Common myeloid progenitor, CD34-positive (primary cell): ENCODE measurements around the gene DIP2C.

Experiments
- CTCF ChIA-PET: fragments of 350-600 bp; sonication (Branson Sonifier 250); formaldehyde crosslinking; loops from one replicate; lab custom pipeline; 2021; ENCODE audit warnings: antibody characterized with exemption; lab: Charles Lee
- POLR2A ChIA-PET: fragments of 350-600 bp; sonication (Branson Sonifier 250); formaldehyde crosslinking; loops from one replicate; lab custom pipeline; 2021; ENCODE audit warnings: antibody characterized with exemption; lab: Charles Lee
- DNase-seq, 3 donors: peaks; one replicate each; pipeline versions ENCODE4 v3.0.0 to v3.0.0-alpha.2; 2013
- H3K27ac ChIP-seq, 2 experiments: 1 replicate in 1 of 2; 2 replicates in 1 of 2; pipeline ENCODE4 v1.7.0; 2013; ENCODE audit warnings: inconsistent platforms in 2 of 2, low read length in 2 of 2, mild to moderate bottlenecking in 2 of 2, low read depth in 1 of 2, moderate library complexity in 1 of 2; ENCODE audit not compliant: severe bottlenecking in 2 of 2, insufficient read depth in 1 of 2, poor library complexity in 1 of 2
- H3K27me3 ChIP-seq, 5 experiments: replicated peaks in 2 of 5; 1 replicate in 3 of 5; 2 replicates in 2 of 5; pipeline versions ENCODE4 v1.6.1 to v1.7.0; 2013; ENCODE audit warnings: low read length in 4 of 5, mild to moderate bottlenecking in 2 of 5, moderate library complexity in 2 of 5, inconsistent platforms in 1 of 5; ENCODE audit not compliant: insufficient read depth in 5 of 5, control insufficient read depth in 4 of 5
- H3K36me3 ChIP-seq, 4 experiments: 1 replicate in 2 of 4; 2 replicates in 2 of 4; pipeline versions ENCODE4 v1.6.1 to v1.7.0; 2013; ENCODE audit warnings: low read length in 3 of 4, control low read depth in 1 of 4, mild to moderate bottlenecking in 1 of 4; ENCODE audit not compliant: control insufficient read depth in 4 of 4, insufficient read depth in 4 of 4
- H3K4me1 ChIP-seq, 4 experiments: 1 replicate in 3 of 4; 2 replicates in 1 of 4; pipeline versions ENCODE4 v1.6.1 to v1.7.1; 2013; ENCODE audit warnings: low read length in 3 of 4, mild to moderate bottlenecking in 3 of 4, control low read depth in 1 of 4, inconsistent platforms in 1 of 4, moderate library complexity in 1 of 4; ENCODE audit not compliant: control insufficient read depth in 4 of 4, insufficient read depth in 4 of 4; ENCODE audit errors: control extremely low read depth in 1 of 4
- H3K4me3 ChIP-seq, 7 experiments: 1 replicate in 4 of 7; 2 replicates in 3 of 7; pipeline versions ENCODE4 v1.5.1 to v1.7.0; 2013; ENCODE audit warnings: mild to moderate bottlenecking in 7 of 7, low read length in 6 of 7, moderate library complexity in 6 of 7, inconsistent platforms in 2 of 7, low read depth in 2 of 7, control low read depth in 1 of 7; ENCODE audit not compliant: insufficient read depth in 4 of 7, control insufficient read depth in 1 of 7; ENCODE audit errors: extremely low read depth in 1 of 7
- H3K9me3 ChIP-seq, 5 experiments: 1 replicate in 4 of 5; 2 replicates in 1 of 5; pipeline versions ENCODE4 v1.6.1 to v1.7.1; 2013; ENCODE audit warnings: low read length in 4 of 5, mild to moderate bottlenecking in 2 of 5, inconsistent platforms in 1 of 5, low read depth in 1 of 5, moderate library complexity in 1 of 5; ENCODE audit not compliant: control insufficient read depth in 4 of 5, insufficient read depth in 2 of 5; ENCODE audit errors: control extremely low read depth in 1 of 5
- WGBS: methylation state at CpG from one replicate; pipeline ENCODE4 v1.1.5; 2013; ENCODE audit not compliant: insufficient coverage; 5-methylcytosine and 5-hydroxymethylcytosine counted together

The DIP2C gene

DNA sequence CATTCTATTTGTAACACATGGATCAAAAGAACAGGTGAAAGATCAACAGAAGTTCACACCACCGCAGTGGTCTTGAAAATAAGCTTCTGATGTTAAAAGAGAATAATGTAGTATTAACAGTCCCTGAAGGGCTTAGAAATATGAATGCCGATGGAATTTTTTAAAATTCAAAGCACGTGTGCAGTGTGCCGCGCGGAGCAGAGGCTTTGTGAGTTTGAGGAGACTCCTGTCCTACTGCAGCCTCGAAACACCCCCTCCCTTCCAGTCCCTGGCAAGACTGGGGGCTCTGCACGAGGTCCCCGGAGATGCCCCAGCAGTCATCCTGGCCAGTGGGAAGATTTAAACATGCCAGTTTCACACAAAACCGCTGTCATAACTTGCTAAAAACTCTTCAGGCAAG is 196.6 kb downstream of the DIP2C start:
- 97% methylated on average over 4 of the region's 10 CpGs for WGBS
- Histone ChIP-seq H3K4me3 (no peak overlapping the region), H3K4me1 (no peaks in the 10 kb centered on the region), H3K36me3 (no peaks in the 10 kb centered on the region), H3K9me3 (no peaks in the 10 kb centered on the region), H3K27ac (no peak overlapping the region), H3K27me3 (peaks cover 0 to 69% (median 12%) of the 10 kb centered on the region in 5 experiments)
- POLR2A ChIA-PET: interaction anchor here (0.8 kb wide), 1 partner anchor 253 kb away, joined by 3 read pairs; no protein-coding TSS in a partner anchor
- no peak for DNase-seq
- CTCF ChIA-PET: interaction anchor here (0.9 to 1.2 kb wide), 2 partner anchors 10 to 18 kb away, joined by 4 to 5 read pairs; no protein-coding TSS in a partner anchor

DNA sequence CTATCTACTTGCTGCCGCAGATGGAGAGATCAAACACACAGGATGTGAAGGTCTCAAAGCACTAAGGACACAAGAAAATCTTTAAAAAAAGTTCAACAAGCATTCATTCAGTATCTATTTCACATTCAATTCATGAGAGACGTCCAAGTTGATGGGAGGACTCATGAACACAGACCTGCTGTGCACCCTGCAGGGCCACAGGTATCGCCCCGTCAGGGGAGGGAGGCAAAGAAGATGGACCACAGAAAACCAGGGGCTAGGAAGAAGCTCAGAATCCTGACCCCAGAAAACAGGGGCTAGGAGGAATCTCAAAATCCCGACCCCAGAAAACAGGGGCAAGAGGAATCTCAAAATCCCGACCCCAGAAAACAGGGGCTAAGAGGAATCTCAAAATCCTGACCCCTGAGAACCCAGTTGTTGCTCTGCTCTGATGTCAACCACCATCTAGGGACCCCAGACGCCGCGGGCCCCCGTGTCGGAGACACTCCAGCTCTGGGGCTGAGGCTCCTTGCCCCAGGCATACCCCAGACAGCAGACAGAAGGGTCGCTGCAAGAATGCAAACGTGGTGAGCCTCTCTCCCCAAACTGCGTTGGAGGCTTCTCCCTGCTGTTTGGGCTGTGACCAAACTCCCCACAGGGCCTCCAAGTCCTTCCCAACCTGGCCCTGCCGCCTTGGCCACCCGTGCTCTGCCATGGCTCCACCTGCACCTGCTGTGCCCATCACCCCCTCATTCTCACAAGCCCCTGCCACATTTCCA is 197.6 kb downstream of the DIP2C start:
- Histone ChIP-seq H3K36me3 (no peaks in the 10 kb centered on the region), H3K27me3 (peaks cover 0 to 68% (median 12%) of the 10 kb centered on the region in 5 experiments), H3K4me1 (no peaks in the 10 kb centered on the region), H3K27ac (no peak overlapping the region), H3K9me3 (no peaks in the 10 kb centered on the region), H3K4me3 (no peak overlapping the region)
- 97% methylated on average over 14 of the region's 16 CpGs for WGBS
- DNase-seq: no peak
- ChIA-PET CTCF (no interaction called here), POLR2A (interaction anchor here (0.8 kb wide), 1 partner anchor 254 kb away, joined by 3 read pairs; no protein-coding TSS in a partner anchor)

DNA sequence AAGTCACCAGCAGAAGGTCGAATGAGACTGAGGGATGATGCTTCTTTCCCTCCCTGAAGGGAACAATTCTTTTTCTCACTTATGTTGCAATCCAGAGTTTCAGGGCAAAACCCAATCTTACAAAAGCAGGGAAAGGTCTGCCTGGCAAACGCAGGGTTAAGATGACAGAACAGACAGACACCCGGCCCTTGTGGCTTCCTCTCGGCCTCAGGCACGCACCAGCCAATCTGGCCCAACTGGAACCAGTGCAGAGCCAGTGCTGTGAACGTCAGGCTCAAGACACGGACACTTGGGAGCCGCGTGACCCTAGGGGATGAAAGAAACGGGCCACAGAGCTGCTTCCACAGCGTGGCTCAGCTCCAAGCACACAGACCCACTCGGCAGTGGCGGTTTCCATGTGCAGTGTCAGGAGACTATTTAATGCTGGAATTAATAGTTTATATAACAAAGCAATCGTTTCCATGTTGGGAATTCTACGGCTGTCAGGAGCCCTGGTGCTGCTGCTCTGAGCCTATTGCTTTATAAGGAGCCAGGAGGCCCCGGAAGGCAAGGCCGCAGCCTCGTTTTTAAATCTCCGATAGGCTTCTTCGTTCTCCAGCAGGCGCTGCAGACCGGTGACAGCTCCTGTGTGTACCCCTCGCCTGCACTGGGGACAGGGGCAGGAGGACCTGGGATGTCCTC is 198.4 kb downstream of the DIP2C start:
- H3K4me1 ChIP-seq: no peaks in the 10 kb centered on the region
- H3K36me3 ChIP-seq: no peaks in the 10 kb centered on the region
- DNase-seq: no peak
- no peaks in the 10 kb centered on the region for H3K9me3 ChIP-seq
- H3K4me3 ChIP-seq: no peak overlapping the region
- CTCF ChIA-PET: no interaction called here
- H3K27ac ChIP-seq: no peak overlapping the region
- 77% methylated on average over 21 of the region's 23 CpGs for WGBS
- POLR2A ChIA-PET: no interaction called here
- peaks cover 0 to 63% (median 12%) of the 10 kb centered on the region in 5 experiments for H3K27me3 ChIP-seq

DNA sequence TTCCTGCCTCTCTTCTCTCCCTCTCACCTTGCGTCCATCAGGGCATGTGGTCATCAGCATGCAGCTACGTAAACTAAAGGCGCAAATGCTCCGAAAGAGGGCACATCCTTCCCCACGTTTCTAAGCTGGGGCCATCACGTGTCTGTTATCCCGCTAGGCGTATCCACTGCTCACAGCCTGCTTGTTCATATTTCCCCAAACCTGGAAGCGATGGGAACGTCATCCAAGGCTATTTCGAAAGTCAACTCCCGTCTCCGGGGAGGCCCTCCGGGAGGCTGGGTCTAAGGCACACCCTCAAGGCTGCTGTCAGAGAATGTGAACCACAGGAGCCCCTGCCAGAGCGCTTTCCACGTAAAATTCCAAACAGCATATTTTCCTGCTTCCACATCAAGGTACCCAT is 199.2 kb downstream of the DIP2C start:
- Histone ChIP-seq H3K27me3 (peaks cover 0 to 59% (median 13%) of the 10 kb centered on the region in 5 experiments), H3K36me3 (no peaks in the 10 kb centered on the region), H3K4me1 (no peaks in the 10 kb centered on the region), H3K27ac (no peak overlapping the region), H3K9me3 (no peaks in the 10 kb centered on the region), H3K4me3 (no peak overlapping the region)
- ChIA-PET CTCF (no interaction called here), POLR2A (no interaction called here)
- WGBS: 96% methylated on average over 14 of the region's 16 CpGs
- no peak for DNase-seq

DNA sequence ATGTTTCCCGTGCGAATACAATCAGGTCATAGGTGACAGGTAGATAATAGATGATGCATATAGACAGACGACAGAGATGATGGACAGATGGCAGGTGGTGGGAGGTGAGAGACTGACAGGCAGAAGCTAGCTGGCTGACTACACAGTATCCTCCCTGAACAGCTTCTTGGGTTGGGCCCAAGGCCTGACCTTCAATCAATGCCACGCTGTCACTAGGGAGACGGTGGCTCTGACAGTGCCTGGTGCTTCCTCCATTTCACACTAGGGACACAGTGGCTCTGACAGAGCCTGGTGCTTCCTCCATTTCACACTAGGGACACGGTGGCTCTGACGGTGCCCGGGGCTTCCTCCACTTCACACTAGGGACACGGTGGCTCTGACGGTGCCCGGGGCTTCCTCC is 200.1 kb downstream of the DIP2C start:
- H3K4me3 ChIP-seq: no peak overlapping the region
- ChIA-PET POLR2A (no interaction called here), CTCF (no interaction called here)
- H3K27ac ChIP-seq: no peak overlapping the region
- WGBS: 98% methylated on average over 5 of the region's 11 CpGs
- H3K9me3 ChIP-seq: no peaks in the 10 kb centered on the region
- H3K27me3 ChIP-seq: peaks cover 0 to 50% (median 13%) of the 10 kb centered on the region in 5 experiments
- no peaks in the 10 kb centered on the region for H3K36me3 ChIP-seq
- DNase-seq: no peak
- H3K4me1 ChIP-seq: peaks cover 0 to 2% (median 0%) of the 10 kb centered on the region in 4 experiments

DNA sequence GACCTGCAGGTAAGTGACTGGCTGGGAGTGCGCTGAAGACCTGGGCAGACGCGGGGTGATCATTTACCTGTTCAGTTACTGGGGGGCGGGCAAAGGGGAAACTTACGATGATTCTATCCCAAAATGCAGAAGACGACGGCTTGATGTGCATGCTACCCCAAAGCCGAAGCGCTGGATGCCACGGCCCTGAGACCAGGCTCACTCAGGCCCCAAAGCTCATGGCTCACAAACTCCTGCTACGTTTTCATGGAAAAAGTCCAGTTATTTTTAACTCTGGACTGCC is 200.6 kb downstream of the DIP2C start:
- no peaks in the 10 kb centered on the region for H3K9me3 ChIP-seq
- no peak overlapping the region for H3K27ac ChIP-seq
- WGBS: 97% methylated on average over 11 of the region's 11 CpGs
- H3K27me3 ChIP-seq: peaks cover 0 to 46% (median 13%) of the 10 kb centered on the region in 5 experiments
- ChIA-PET POLR2A (no interaction called here), CTCF (no interaction called here)
- H3K4me3 ChIP-seq: no peak overlapping the region
- H3K4me1 ChIP-seq: peaks cover 0 to 2% (median 0%) of the 10 kb centered on the region in 4 experiments
- no peaks in the 10 kb centered on the region for H3K36me3 ChIP-seq
- DNase-seq: no peak
